PC-3 (cell line): ENCODE measurements around the gene C2orf80. TPM values are rescaled to one million over a fixed set of nuclear protein-coding genes. Genes with fewer than 3 reads are reported as not detected.

Experiments
- ATAC-seq: fragments of 200-7000 bp; cut with Tn5 transposase; 2 replicates; pipeline ENCODE4 v1.9.1; 2020; ENCODE audit warnings: mild to moderate bottlenecking, moderate library complexity
- BruUV-seq: library from RNA; stranded (reverse); fragments of 400-500 nt; replicated peaks from 2 replicates; lab custom pipeline; 2021; lab: Mats Ljungman, UMichigan
- CTCF ChIA-PET: fragments of 300-600 bp; sonication (Branson Sonifier 250); formaldehyde crosslinking; loops from one replicate; lab custom pipeline; 2022; ENCODE audit warnings: antibody characterized with exemption; lab: Charles Lee
- POLR2A ChIA-PET: fragments of 300-600 bp; sonication (Branson Sonifier 250); formaldehyde crosslinking; loops from one replicate; lab custom pipeline; 2022; ENCODE audit warnings: antibody characterized with exemption; ENCODE audit not compliant: unreplicated experiment; lab: Charles Lee
- DNase-seq: peaks from one replicate; pipeline ENCODE4 v3.0.0-alpha.2; 2015
- H2AFZ ChIP-seq: fragments of 300-600 bp; sonication (generic); 2 replicates; pipeline ENCODE4 v1.6.0; 2016; ENCODE audit warnings: antibody characterized with exemption, low read length
- H3F3A ChIP-seq: fragments of 300-600 bp; sonication (generic); one replicate; pipeline ENCODE4 v1.6.0; 2017; ENCODE audit warnings: antibody characterized with exemption, low read length, control low read depth, mild to moderate bottlenecking; ENCODE audit not compliant: unreplicated experiment
- H3K27ac ChIP-seq: fragments of 300-600 bp; sonication (generic); 2 replicates; pipeline ENCODE4 v1.5.1; 2016; ENCODE audit warnings: mild to moderate bottlenecking, low read length
- H3K27me3 ChIP-seq: fragments of 300-600 bp; sonication (generic); 2 replicates; pipeline ENCODE4 v1.6.1; 2016; ENCODE audit warnings: low read length, mixed read lengths
- H3K36me3 ChIP-seq: fragments of 300-600 bp; sonication (generic); 2 replicates; pipeline ENCODE4 v1.6.1; 2016; ENCODE audit warnings: low read depth, mixed run types, low read length, mixed read lengths
- H3K4me1 ChIP-seq: fragments of 300-600 bp; sonication (generic); 2 replicates; pipeline ENCODE4 v1.5.1; 2016; ENCODE audit warnings: low read length; ENCODE audit not compliant: insufficient read depth
- H3K4me2 ChIP-seq: fragments of 300-600 bp; sonication (generic); 2 replicates; pipeline ENCODE4 v1.6.0; 2016; ENCODE audit warnings: low read length
- H3K4me3 ChIP-seq: fragments of 300-600 bp; sonication (generic); 2 replicates; pipeline ENCODE4 v1.5.1; 2016; ENCODE audit warnings: mild to moderate bottlenecking, low read length, mixed read lengths
- H3K79me2 ChIP-seq: fragments of 300-600 bp; sonication (generic); 2 replicates; pipeline ENCODE4 v1.6.1; 2017; ENCODE audit warnings: low read length, mixed read lengths
- H3K9ac ChIP-seq: fragments of 300-600 bp; sonication (generic); 2 replicates; pipeline ENCODE4 v1.6.0; 2016; ENCODE audit warnings: mild to moderate bottlenecking, low read length
- H3K9me2 ChIP-seq: fragments of 300-600 bp; sonication (generic); replicated peaks from 2 replicates; pipeline ENCODE4 v1.6.1; 2016; ENCODE audit warnings: mixed run types, low read length, mixed read lengths
- H3K9me3 ChIP-seq: fragments of 300-600 bp; sonication (generic); 2 replicates; pipeline ENCODE4 v1.6.1; 2016; ENCODE audit warnings: low read length, mixed read lengths
- H4K20me1 ChIP-seq: fragments of 300-600 bp; sonication (generic); 2 replicates; pipeline ENCODE4 v1.6.1; 2016; ENCODE audit warnings: low read length, mixed read lengths
- EZH2 ChIP-seq: fragments of 300-600 bp; sonication (generic); IDR thresholded peaks from one replicate; pipeline ENCODE4 v1.6.1; 2017; ENCODE audit warnings: antibody characterized with exemption, mild to moderate bottlenecking, low read length; ENCODE audit not compliant: unreplicated experiment
- EZH2phosphoT487 ChIP-seq: fragments of 300-600 bp; sonication (generic); IDR thresholded peaks from 2 replicates; pipeline ENCODE4 v1.6.1; 2018; ENCODE audit warnings: mild to moderate bottlenecking, antibody characterized with exemption, low read length, borderline replicate concordance
- intact Hi-C: fragments of 100-400 bp; cut with micrococcal nuclease; formaldehyde crosslinking; loops from 2 replicates; pipeline ENCODE4 v1.9.0; 2023
- total RNA-seq: library from RNA; depleted of rRNA; stranded (reverse); fragments of >200 nt; gene quantifications from 2 replicates; pipeline ENCODE4 v1.2.3, GENCODE V29; 2014
- TF ChIP-seq, protein P1 (sequence below): fragments of 300-600 bp; sonication (generic); conservative IDR thresholded peaks from 2 replicates; pipeline ENCODE4 v1.5.1; 2017; ENCODE audit warnings: antibody characterized with exemption, low read depth, mild to moderate bottlenecking, low read length

The C2orf80 gene
- total RNA-seq, 1 experiment from 2014 or later = not detected

DNA sequence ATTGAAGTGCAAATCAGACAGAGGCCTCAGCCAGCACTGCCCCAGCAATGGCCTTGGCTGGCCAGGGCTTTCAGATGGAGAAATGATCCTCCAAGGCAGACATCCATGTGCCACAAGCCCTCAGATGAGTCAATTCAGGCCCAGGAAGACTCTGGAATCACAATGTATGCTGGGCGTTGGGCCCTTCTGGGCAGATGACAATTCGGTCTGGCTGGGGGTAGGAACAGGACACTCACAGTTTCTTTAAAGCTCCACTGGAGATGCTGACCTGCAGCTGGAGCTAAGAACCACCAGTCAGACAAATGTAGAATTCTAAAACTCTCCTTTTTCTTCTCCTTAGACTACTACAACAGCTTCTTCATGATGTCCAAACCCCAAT is 53.1 kb downstream of the C2orf80 start:
- peaks cover 13% of the 10 kb centered on the region for H3K4me1 ChIP-seq
- H3K4me2 ChIP-seq = no peak overlapping the region
- no peak overlapping the region for H3K9ac ChIP-seq
- ChIA-PET CTCF (no interaction called here), POLR2A (no interaction called here)
- DNase-seq (no peak), ATAC-seq (no peak)
- no peaks in the 10 kb centered on the region for H3K36me3 ChIP-seq
- no peaks in the 10 kb centered on the region for H3F3A ChIP-seq
- no peaks in the 10 kb centered on the region for H3K9me2 ChIP-seq
- TF ChIP-seq EZH2 = no peak
- TF ChIP-seq, protein P1, sequence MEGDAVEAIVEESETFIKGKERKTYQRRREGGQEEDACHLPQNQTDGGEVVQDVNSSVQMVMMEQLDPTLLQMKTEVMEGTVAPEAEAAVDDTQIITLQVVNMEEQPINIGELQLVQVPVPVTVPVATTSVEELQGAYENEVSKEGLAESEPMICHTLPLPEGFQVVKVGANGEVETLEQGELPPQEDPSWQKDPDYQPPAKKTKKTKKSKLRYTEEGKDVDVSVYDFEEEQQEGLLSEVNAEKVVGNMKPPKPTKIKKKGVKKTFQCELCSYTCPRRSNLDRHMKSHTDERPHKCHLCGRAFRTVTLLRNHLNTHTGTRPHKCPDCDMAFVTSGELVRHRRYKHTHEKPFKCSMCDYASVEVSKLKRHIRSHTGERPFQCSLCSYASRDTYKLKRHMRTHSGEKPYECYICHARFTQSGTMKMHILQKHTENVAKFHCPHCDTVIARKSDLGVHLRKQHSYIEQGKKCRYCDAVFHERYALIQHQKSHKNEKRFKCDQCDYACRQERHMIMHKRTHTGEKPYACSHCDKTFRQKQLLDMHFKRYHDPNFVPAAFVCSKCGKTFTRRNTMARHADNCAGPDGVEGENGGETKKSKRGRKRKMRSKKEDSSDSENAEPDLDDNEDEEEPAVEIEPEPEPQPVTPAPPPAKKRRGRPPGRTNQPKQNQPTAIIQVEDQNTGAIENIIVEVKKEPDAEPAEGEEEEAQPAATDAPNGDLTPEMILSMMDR = no peak
- no peak for TF ChIP-seq EZH2phosphoT487
- H2AFZ ChIP-seq = no peak overlapping the region
- H3K79me2 ChIP-seq = no peaks in the 10 kb centered on the region
- H3K9me3 ChIP-seq = no peaks in the 10 kb centered on the region
- no peaks in the 10 kb centered on the region for H3K27me3 ChIP-seq
- no peak overlapping the region for H3K27ac ChIP-seq
- intact Hi-C loops = no loop called here
- no peaks in the 10 kb centered on the region for H4K20me1 ChIP-seq
- no peak overlapping the region for H3K4me3 ChIP-seq
- BruUV-seq = no TSS peak

DNA sequence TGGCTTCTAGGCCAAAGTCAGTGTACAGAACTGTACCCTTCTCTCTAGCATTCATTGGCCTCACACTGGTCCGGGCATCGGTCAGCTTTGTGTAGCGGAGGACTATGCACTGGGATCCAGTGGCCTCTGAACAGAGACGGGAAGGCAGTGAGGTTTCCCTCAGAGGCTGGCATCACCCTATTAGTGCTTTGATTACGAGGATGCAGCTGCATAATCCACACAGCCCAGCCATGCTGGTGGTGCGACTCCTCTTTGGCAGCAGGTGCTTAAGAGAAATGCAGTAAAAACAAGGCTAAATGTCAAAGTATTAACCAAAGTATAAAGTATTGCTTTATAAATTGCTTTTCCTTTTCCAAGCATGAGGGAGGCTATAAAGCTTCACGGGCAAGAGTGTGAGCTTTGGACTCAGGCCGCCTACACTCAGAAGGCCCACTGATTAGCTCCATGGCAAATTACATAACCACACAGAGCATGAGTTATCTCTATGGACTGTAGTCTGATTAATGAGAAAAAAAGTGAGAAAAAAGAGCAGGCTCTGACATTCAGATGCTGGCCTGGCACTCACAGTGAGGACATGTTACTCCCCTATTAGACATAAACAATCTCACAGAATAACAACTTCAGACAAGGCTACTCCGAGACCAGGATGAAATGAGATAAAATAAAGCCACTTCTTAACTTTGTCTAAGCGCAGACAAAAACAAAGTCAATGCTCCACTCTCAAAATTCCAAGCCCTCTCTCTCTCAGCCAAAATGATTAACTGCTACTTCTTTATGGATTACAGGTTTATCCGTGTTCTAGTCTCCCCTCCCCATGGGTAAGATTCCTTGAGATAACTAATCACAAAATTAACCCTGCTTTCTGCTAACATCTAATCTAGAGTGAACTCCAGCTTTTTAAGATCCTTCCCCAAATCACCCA is 53.8 kb downstream of the C2orf80 start:
- no peak overlapping the region for H3K27ac ChIP-seq
- H3K4me1 ChIP-seq = peaks cover 14% of the 10 kb centered on the region
- BruUV-seq = no TSS peak
- no peak overlapping the region for H2AFZ ChIP-seq
- ChIA-PET CTCF (no interaction called here), POLR2A (no interaction called here)
- H3K9me2 ChIP-seq = no peaks in the 10 kb centered on the region
- TF ChIP-seq, protein P1 = no peak
- TF ChIP-seq EZH2 (no peak), EZH2phosphoT487 (no peak)
- no peaks in the 10 kb centered on the region for H3K36me3 ChIP-seq
- DNase-seq (no peak), ATAC-seq (no peak)
- H3F3A ChIP-seq = no peaks in the 10 kb centered on the region
- H3K4me2 ChIP-seq = no peak overlapping the region
- H3K9me3 ChIP-seq = no peaks in the 10 kb centered on the region
- H3K9ac ChIP-seq = no peak overlapping the region
- intact Hi-C loops = no loop called here
- no peaks in the 10 kb centered on the region for H4K20me1 ChIP-seq
- H3K27me3 ChIP-seq = no peaks in the 10 kb centered on the region
- H3K79me2 ChIP-seq = no peaks in the 10 kb centered on the region
- no peak overlapping the region for H3K4me3 ChIP-seq
